DMS 273 (cell line): Measurements from ENCODE around the gene LRIG2.
"Not testable (repeated sequence)": the region's sequence is repeated elsewhere in the genome, so short reads cannot be mapped to it uniquely, and the experiment has no call there.

Experiments
- DNase-seq: peaks from one replicate; lab custom pipeline; 2025; ENCODE audit not compliant: unreplicated experiment; lab: John Stamatoyannopoulos, UW

The LRIG2 gene

GRCh38 chr1:113072757-113073478, at the start of gene LRIG2:
Gene LRIG2 (plus strand): TSS chr1:113073198. CDS start chr1:113073407, 209 bp downstream.
- peak; percentile 99 for DNase-seq

GRCh38 chr1:113023316-113023715, 49.7 kb upstream of the LRIG2 start:
- DNase-seq: not testable (repeated sequence)

GRCh38 chr1:113027007-113027406, 46.0 kb upstream of the LRIG2 start:
- DNase-seq: no peak

GRCh38 chr1:113027449-113027848, 45.5 kb upstream of the LRIG2 start:
- no peak for DNase-seq

GRCh38 chr1:113029822-113030221, 43.2 kb upstream of the LRIG2 start:
- no peak for DNase-seq

- DNase-seq: peak; percentile 40
Observed at GRCh38 chr1:113031171-113031933, 41.6 kb upstream of the LRIG2 start.

GRCh38 chr1:113035086-113035485, 37.9 kb upstream of the LRIG2 start:
- no peak for DNase-seq

- no peak for DNase-seq
Observed at GRCh38 chr1:113036639-113037321, 36.2 kb upstream of the LRIG2 start.

GRCh38 chr1:113040041-113040440, 33.0 kb upstream of the LRIG2 start:
- DNase-seq: peak; percentile 66

GRCh38 chr1:113040718-113041412, 32.1 kb upstream of the LRIG2 start:
- DNase-seq: no peak

- DNase-seq: no peak
Observed at GRCh38 chr1:113041569-113042284, 31.3 kb upstream of the LRIG2 start.

GRCh38 chr1:113042285-113043143, 30.5 kb upstream of the LRIG2 start:
- DNase-seq: peak; percentile 78

- not testable (repeated sequence) for DNase-seq
Observed at GRCh38 chr1:113043144-113043488, 29.9 kb upstream of the LRIG2 start.

GRCh38 chr1:113046569-113046968, 26.4 kb upstream of the LRIG2 start:
- DNase-seq: no peak

GRCh38 chr1:113048064-113048463, 24.9 kb upstream of the LRIG2 start:
- no peak for DNase-seq

- DNase-seq: no peak
Observed at GRCh38 chr1:113053344-113054126, 19.5 kb upstream of the LRIG2 start.

- DNase-seq: no peak
Observed at GRCh38 chr1:113055570-113055969, 17.4 kb upstream of the LRIG2 start.

GRCh38 chr1:113057006-113057405, 16.0 kb upstream of the LRIG2 start:
- DNase-seq: no peak
